SU-DHL-6 (cell line): ENCODE results near the gene HELZ2.

Experiments
- H2AFZ ChIP-seq: fragments of 200-600 bp; sonication (generic); 2 replicates; pipeline ENCODE4 v1.6.1; 2014; ENCODE audit warnings: low read depth, mild to moderate bottlenecking, moderate library complexity, mixed read lengths, antibody characterized with exemption, low read length; ENCODE audit not compliant: severe bottlenecking
- H3F3A ChIP-seq: fragments of 200-600 bp; shearing (Covaris generic); 2 replicates; pipeline ENCODE4 v1.6.0; 2016; ENCODE audit warnings: antibody characterized with exemption, mild to moderate bottlenecking; ENCODE audit not compliant: insufficient read depth
- H3K27ac ChIP-seq: fragments of 200-600 bp; sonication (generic); 2 replicates; pipeline ENCODE4 v1.5.1; 2016; ENCODE audit warnings: low read depth, mild to moderate bottlenecking, low read length, moderate library complexity, mixed read lengths
- H3K27me3 ChIP-seq: fragments of 200-600 bp; sonication (generic), shearing (Covaris generic); 2 replicates; pipeline ENCODE4 v1.6.0; 2014; ENCODE audit warnings: mild to moderate bottlenecking, low read length
- H3K36me3 ChIP-seq: fragments of 200-600 bp; sonication (generic); 2 replicates; pipeline ENCODE4 v1.6.1; 2014; ENCODE audit warnings: mild to moderate bottlenecking, low read length, mixed read lengths
- H3K4me2 ChIP-seq: fragments of 300-600, 200-600 bp; shearing (Covaris generic), sonication (generic); 2 replicates; pipeline ENCODE4 v1.6.0; 2014; ENCODE audit warnings: low read length, low read depth, mild to moderate bottlenecking; ENCODE audit not compliant: poor library complexity, severe bottlenecking
- H3K4me3 ChIP-seq: fragments of 200-600 bp; sonication (generic); 2 replicates; pipeline ENCODE4 v1.5.1; 2014; ENCODE audit warnings: antibody characterized with exemption, low read length, mild to moderate bottlenecking, mixed read lengths; ENCODE audit not compliant: insufficient read depth, poor library complexity, severe bottlenecking
- H3K79me2 ChIP-seq: fragments of 200-600 bp; sonication (generic); 2 replicates; pipeline ENCODE4 v1.6.1; 2014; ENCODE audit warnings: mild to moderate bottlenecking, low read length, moderate library complexity; ENCODE audit not compliant: insufficient read depth
- H3K9ac ChIP-seq: fragments of 200-600 bp; sonication (generic); 2 replicates; pipeline ENCODE4 v1.7.0; 2014; ENCODE audit warnings: mild to moderate bottlenecking, low read length
- H3K9me2 ChIP-seq: fragments of 200-600 bp; sonication (generic); replicated peaks from 2 replicates; pipeline ENCODE4 v1.6.1; 2014; ENCODE audit warnings: low read length; ENCODE audit not compliant: insufficient read depth
- H3K9me3 ChIP-seq: fragments of 200-600 bp; sonication (generic); 2 replicates; pipeline ENCODE4 v1.6.1; 2014; ENCODE audit warnings: low read length, mixed read lengths; ENCODE audit not compliant: insufficient read depth
- H4K20me1 ChIP-seq: fragments of 200-600 bp; sonication (generic); 2 replicates; pipeline ENCODE4 v1.6.1; 2014; ENCODE audit warnings: low read depth, mild to moderate bottlenecking, antibody characterized with exemption, low read length, moderate library complexity, mixed read lengths
- EZH2phosphoT487 ChIP-seq: fragments of 200-600 bp; sonication (generic), shearing (Covaris generic); conservative IDR thresholded peaks from 2 replicates; pipeline ENCODE4 v1.6.1; 2018; ENCODE audit warnings: mild to moderate bottlenecking, antibody characterized with exemption, low read length, moderate library complexity, mixed read lengths
- TF ChIP-seq, protein P1 (sequence below): fragments of 200-600 bp; sonication (generic); IDR thresholded peaks from one replicate; pipeline ENCODE4 v1.5.1; 2017; ENCODE audit warnings: antibody characterized with exemption, mild to moderate bottlenecking, low read length, moderate library complexity; ENCODE audit not compliant: insufficient read depth, poor library complexity, severe bottlenecking

The HELZ2 gene

GRCh38 chr20:63536241-63536977 lies 37.6 kb downstream of the HELZ2 start:
- no peak overlapping the region for H2AFZ ChIP-seq
- TF ChIP-seq EZH2phosphoT487, result no peak
- TF ChIP-seq, protein P1, sequence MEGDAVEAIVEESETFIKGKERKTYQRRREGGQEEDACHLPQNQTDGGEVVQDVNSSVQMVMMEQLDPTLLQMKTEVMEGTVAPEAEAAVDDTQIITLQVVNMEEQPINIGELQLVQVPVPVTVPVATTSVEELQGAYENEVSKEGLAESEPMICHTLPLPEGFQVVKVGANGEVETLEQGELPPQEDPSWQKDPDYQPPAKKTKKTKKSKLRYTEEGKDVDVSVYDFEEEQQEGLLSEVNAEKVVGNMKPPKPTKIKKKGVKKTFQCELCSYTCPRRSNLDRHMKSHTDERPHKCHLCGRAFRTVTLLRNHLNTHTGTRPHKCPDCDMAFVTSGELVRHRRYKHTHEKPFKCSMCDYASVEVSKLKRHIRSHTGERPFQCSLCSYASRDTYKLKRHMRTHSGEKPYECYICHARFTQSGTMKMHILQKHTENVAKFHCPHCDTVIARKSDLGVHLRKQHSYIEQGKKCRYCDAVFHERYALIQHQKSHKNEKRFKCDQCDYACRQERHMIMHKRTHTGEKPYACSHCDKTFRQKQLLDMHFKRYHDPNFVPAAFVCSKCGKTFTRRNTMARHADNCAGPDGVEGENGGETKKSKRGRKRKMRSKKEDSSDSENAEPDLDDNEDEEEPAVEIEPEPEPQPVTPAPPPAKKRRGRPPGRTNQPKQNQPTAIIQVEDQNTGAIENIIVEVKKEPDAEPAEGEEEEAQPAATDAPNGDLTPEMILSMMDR, result no peak
- H3K27ac ChIP-seq, result no peak overlapping the region
- H3K27me3 ChIP-seq, result no peaks in the 10 kb centered on the region
- no peaks in the 10 kb centered on the region for H3F3A ChIP-seq
- no peaks in the 10 kb centered on the region for H3K79me2 ChIP-seq
- H3K4me3 ChIP-seq, result no peak overlapping the region
- no peak overlapping the region for H3K4me2 ChIP-seq
- no peaks in the 10 kb centered on the region for H3K36me3 ChIP-seq
- no peak overlapping the region for H3K9ac ChIP-seq
- no peaks in the 10 kb centered on the region for H3K9me2 ChIP-seq
- H4K20me1 ChIP-seq, result no peaks in the 10 kb centered on the region
- no peaks in the 10 kb centered on the region for H3K9me3 ChIP-seq

- Histone ChIP-seq H3K79me2 (no peaks in the 10 kb centered on the region), H3K27ac (no peak overlapping the region), H3K27me3 (no peaks in the 10 kb centered on the region), H3K9me2 (no peaks in the 10 kb centered on the region), H4K20me1 (no peaks in the 10 kb centered on the region), H3K4me3 (no peak overlapping the region), H3K9me3 (no peaks in the 10 kb centered on the region), H3K4me2 (no peak overlapping the region), H3F3A (no peaks in the 10 kb centered on the region), H3K9ac (no peak overlapping the region), H3K36me3 (no peaks in the 10 kb centered on the region), H2AFZ (no peak overlapping the region)
- TF ChIP-seq, protein P1, result no peak
- no peak for TF ChIP-seq EZH2phosphoT487
These were observed 39.0 kb downstream of the HELZ2 start for GRCh38 chr20:63534831-63535651.

- H3K9ac ChIP-seq, result no peak overlapping the region
- no peaks in the 10 kb centered on the region for H3K9me2 ChIP-seq
- H3K27ac ChIP-seq, result no peak overlapping the region
- no peaks in the 10 kb centered on the region for H4K20me1 ChIP-seq
- H3F3A ChIP-seq, result no peaks in the 10 kb centered on the region
- H2AFZ ChIP-seq, result no peak overlapping the region
- no peak overlapping the region for H3K4me2 ChIP-seq
- no peak for TF ChIP-seq EZH2phosphoT487
- TF ChIP-seq, protein P1, result no peak
- no peaks in the 10 kb centered on the region for H3K79me2 ChIP-seq
- no peak overlapping the region for H3K4me3 ChIP-seq
- no peaks in the 10 kb centered on the region for H3K36me3 ChIP-seq
- no peaks in the 10 kb centered on the region for H3K27me3 ChIP-seq
- no peaks in the 10 kb centered on the region for H3K9me3 ChIP-seq
These were observed 39.6 kb downstream of the HELZ2 start for GRCh38 chr20:63534427-63534830.
